Muscle of leg (tissue), 11 donors: ENCODE measurements around the gene FAXDC2. TPM values are rescaled to one million over a fixed set of nuclear protein-coding genes. Genes with fewer than 3 reads are reported as not detected.

Experiments
- DNase-seq: peaks from one replicate; pipeline ENCODE4 v3.0.0; 2013
- H3K27ac ChIP-seq: one replicate; pipeline ENCODE4 v1.5.1; 2013; ENCODE audit warnings: mild to moderate bottlenecking, low read length, control low read depth
- H3K27me3 ChIP-seq: one replicate; pipeline ENCODE4 v1.6.1; 2013; ENCODE audit warnings: low read length; ENCODE audit not compliant: control insufficient read depth, insufficient read depth
- H3K36me3 ChIP-seq: one replicate; pipeline ENCODE4 v1.6.1; 2013; ENCODE audit warnings: low read length; ENCODE audit not compliant: control insufficient read depth, insufficient read depth
- H3K4me1 ChIP-seq: one replicate; pipeline ENCODE4 v1.6.1; 2013; ENCODE audit warnings: low read length; ENCODE audit not compliant: control insufficient read depth, insufficient read depth
- H3K4me3 ChIP-seq: one replicate; pipeline ENCODE4 v1.5.1; 2013; ENCODE audit warnings: low read length, control low read depth
- H3K9me3 ChIP-seq: replicated peaks from 2 replicates; pipeline ENCODE4 v1.6.1; 2013; ENCODE audit warnings: low read depth, low read length; ENCODE audit not compliant: control insufficient read depth
- WGBS: methylation state at CpG from one replicate; pipeline ENCODE4 v1.1.5; 2013; ENCODE audit warnings: missing lambda C conversion rate; ENCODE audit not compliant: insufficient coverage; 5-methylcytosine and 5-hydroxymethylcytosine counted together
- polyA plus RNA-seq, 8 donors: library from polyadenylated mRNA; unstranded; fragments of 120-200 nt; gene quantifications; one replicate each; pipeline versions ENCODE4 v1.2.1 to v1.2.3, GENCODE V29; 2013; ENCODE audit warnings: inconsistent platforms in 1 of 8, low replicate concordance in 1 of 8; ENCODE audit not compliant: insufficient read length in 8 of 8, insufficient read depth in 1 of 8
- total RNA-seq: library from RNA; stranded (reverse); fragments of 120-200 nt; gene quantifications from one replicate; pipeline ENCODE4 v1.2.4, GENCODE V29; 2013

FAXDC2 gene
- total and polyA plus RNA-seq, 9 donors = 11.1 to 16.5 (median 13.0) TPM

- peaks cover 8% of the 10 kb centered on the region for H3K36me3 ChIP-seq
- WGBS = no CpG with 5 or more reads among the region's 2 CpGs
- H3K27me3 ChIP-seq = no peaks in the 10 kb centered on the region
- no peak overlapping the region for H3K4me3 ChIP-seq
- H3K27ac ChIP-seq = no peak overlapping the region
- no peaks in the 10 kb centered on the region for H3K9me3 ChIP-seq
- H3K4me1 ChIP-seq = peaks cover 31% of the 10 kb centered on the region
- no peak for DNase-seq
Observed at GRCh38 chr5:154784856-154785255, 65.5 kb downstream of the FAXDC2 start.

DNA sequence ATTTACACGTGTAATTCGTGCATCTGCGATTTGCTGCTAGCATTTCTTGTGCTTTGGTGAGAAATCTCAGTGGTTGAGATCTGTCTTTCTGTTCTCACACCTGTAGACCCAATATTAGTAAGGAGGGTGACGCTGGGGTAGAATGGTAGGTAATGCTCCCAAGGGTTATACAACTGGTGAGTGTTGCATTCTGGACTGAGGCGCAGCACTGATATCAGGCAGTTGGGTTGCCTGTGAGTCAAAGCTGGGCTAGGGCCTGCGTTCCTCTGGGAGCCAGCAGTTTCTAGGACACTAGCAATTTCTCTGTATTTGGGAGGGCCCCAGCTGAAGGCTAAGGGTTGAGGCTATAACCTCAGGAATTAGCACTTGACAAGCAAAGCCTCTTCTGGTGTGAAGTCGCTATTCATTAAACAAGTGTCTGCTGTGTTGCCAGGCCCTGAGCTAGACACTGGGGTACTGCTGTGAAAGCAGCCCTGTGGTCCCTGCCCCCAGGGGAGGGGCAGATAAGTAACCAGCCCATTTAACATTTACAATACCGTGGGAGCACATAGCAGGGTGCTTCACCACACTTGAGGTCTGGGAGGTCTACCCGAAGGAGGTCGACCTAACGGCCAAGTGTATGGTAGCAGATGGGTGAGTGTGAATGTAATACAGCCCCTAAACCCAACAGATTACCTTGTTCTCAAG is 66.5 kb downstream of the FAXDC2 start:
- no peak overlapping the region for H3K4me3 ChIP-seq
- WGBS = 67% methylated on average over 3 of the region's 11 CpGs
- no peaks in the 10 kb centered on the region for H3K27me3 ChIP-seq
- H3K4me1 ChIP-seq = peaks cover 34% of the 10 kb centered on the region
- H3K36me3 ChIP-seq = peaks cover 11% of the 10 kb centered on the region
- H3K9me3 ChIP-seq = no peaks in the 10 kb centered on the region
- H3K27ac ChIP-seq = no peak overlapping the region
- no peak for DNase-seq

DNA sequence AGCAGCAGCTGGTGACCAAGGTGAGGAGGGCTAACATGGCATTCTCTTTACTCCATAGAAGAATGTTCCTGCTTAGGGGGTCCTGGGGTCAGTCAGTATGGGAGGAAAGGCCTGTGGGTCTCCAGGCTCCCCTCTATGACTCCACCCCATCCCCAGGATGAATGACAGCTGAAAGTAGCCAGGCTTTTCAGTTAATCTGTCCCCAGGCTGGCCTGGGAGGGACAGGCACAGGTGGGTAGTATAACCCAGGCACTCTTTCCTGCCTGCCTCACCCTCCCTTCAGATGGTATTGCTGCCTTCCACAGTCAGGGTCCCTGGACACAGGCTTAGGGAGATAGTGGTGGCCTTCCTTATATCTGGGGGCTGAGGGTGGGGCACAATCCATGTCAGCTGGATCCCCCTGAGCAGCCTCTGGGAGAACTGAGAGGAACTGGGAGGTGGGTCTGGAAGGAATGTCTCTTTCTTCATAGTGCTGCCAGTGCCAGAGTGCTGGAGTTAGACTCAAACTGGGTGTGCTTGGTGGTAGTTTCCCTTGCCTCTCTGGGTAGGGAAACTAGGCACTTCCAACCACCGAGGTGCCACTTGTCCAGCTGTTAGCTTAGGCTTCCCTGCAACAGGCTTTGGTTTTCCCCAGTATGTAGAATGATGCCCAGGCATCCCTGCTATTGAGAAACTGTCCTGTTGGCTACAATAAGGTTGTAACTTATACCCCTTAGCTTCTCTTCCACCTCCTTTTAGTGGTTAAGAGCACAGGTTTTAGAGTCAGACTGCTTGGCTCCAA is 67.4 kb downstream of the FAXDC2 start:
- Histone ChIP-seq H3K36me3 (peaks cover 11% of the 10 kb centered on the region), H3K4me3 (no peak overlapping the region), H3K27ac (peak overlapping the region; percentile 47), H3K27me3 (no peaks in the 10 kb centered on the region), H3K4me1 (peaks cover 29% of the 10 kb centered on the region), H3K9me3 (no peaks in the 10 kb centered on the region)
- 80% methylated on average over 1 of the region's 1 CpG for WGBS
- DNase-seq = peak; percentile 36

GRCh38 chr5:154782326-154782725 is 68.1 kb downstream of the FAXDC2 start:
- WGBS = 39% methylated on average over 4 of the region's 4 CpGs
- peaks cover 29% of the 10 kb centered on the region for H3K4me1 ChIP-seq
- H3K36me3 ChIP-seq = peaks cover 11% of the 10 kb centered on the region
- peak overlapping the region; percentile 47 for H3K27ac ChIP-seq
- no peaks in the 10 kb centered on the region for H3K9me3 ChIP-seq
- H3K27me3 ChIP-seq = no peaks in the 10 kb centered on the region
- no peak for DNase-seq
- H3K4me3 ChIP-seq = no peak overlapping the region

GRCh38 chr5:154780128-154780527 is 70.3 kb downstream of the FAXDC2 start:
- Histone ChIP-seq H3K4me3 (no peak overlapping the region), H3K27ac (no peak overlapping the region), H3K27me3 (no peaks in the 10 kb centered on the region), H3K9me3 (no peaks in the 10 kb centered on the region), H3K36me3 (peaks cover 6% of the 10 kb centered on the region), H3K4me1 (peaks cover 37% of the 10 kb centered on the region)
- no CpG with 5 or more reads among the region's 1 CpG for WGBS
- no peak for DNase-seq

DNA sequence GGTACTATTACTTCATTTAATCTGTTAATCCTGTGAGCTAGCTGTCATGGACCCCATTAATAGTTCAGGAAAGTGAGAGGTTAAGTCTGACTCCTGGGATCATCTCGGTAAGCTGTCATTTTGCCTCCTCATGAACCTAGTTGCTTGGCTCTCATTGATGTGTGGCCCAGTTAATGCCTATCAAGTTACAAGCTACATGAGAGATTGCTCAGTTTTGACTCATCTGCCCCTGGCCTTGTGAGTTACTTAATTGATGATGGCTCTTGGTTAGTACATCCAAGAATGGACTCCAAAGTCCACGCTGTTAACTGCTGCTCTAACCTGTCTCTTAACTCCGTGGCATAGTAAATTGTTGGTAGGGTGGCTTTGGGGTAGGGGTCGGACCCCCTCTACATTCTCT is 71.3 kb downstream of the FAXDC2 start:
- no peak overlapping the region for H3K27ac ChIP-seq

GRCh38 chr5:154778534-154778933 is 71.9 kb downstream of the FAXDC2 start:
- Histone ChIP-seq H3K9me3 (no peaks in the 10 kb centered on the region), H3K4me1 (peaks cover 30% of the 10 kb centered on the region), H3K4me3 (no peak overlapping the region), H3K27me3 (no peaks in the 10 kb centered on the region), H3K27ac (no peak overlapping the region), H3K36me3 (peaks cover 8% of the 10 kb centered on the region)
- no peak for DNase-seq
- no CpG with 5 or more reads among the region's 2 CpGs for WGBS

More for the DNA sequence above, 71.3 kb downstream of the FAXDC2 start:
- WGBS = 83% methylated on average over 1 of the region's 4 CpGs
- DNase-seq = no peak
- no peaks in the 10 kb centered on the region for H3K9me3 ChIP-seq
- H3K4me3 ChIP-seq = no peak overlapping the region
- H3K4me1 ChIP-seq = peaks cover 35% of the 10 kb centered on the region
- no peaks in the 10 kb centered on the region for H3K27me3 ChIP-seq
- H3K36me3 ChIP-seq = peaks cover 8% of the 10 kb centered on the region

DNA sequence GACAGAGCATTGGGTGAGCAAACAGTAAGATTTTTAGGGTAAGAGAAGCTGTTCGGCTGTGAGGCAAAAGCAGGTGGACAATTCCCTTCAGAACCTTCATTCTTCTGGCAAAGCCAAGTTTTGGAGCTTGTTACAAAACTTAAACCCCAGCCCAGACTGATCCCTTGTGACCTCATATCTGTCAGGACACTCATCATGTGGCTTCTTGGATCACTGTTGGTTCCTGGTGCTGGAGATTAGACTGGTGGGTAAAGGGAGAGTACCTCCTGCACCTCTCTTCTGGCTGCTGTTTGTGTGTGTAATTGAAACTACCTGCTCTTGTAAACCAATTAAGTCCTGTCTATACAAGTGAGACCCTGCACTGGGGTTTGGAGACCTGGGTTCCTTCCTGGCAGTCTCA is 74.2 kb downstream of the FAXDC2 start:
- H3K4me3 ChIP-seq = no peak overlapping the region
- no peak overlapping the region for H3K27ac ChIP-seq
- peaks cover 8% of the 10 kb centered on the region for H3K36me3 ChIP-seq
- no peaks in the 10 kb centered on the region for H3K9me3 ChIP-seq
- H3K4me1 ChIP-seq = peaks cover 24% of the 10 kb centered on the region
- DNase-seq = no peak
- no peaks in the 10 kb centered on the region for H3K27me3 ChIP-seq
- no CpG with 5 or more reads among the region's 1 CpG for WGBS

GRCh38 chr5:154773326-154773725 is 77.1 kb downstream of the FAXDC2 start:
- WGBS = no CpG with 5 or more reads among the region's 3 CpGs
- Histone ChIP-seq H3K4me3 (no peak overlapping the region), H3K27ac (no peak overlapping the region), H3K36me3 (peaks cover 2% of the 10 kb centered on the region), H3K4me1 (peaks cover 35% of the 10 kb centered on the region), H3K27me3 (no peaks in the 10 kb centered on the region), H3K9me3 (no peaks in the 10 kb centered on the region)
- DNase-seq = no peak

DNA sequence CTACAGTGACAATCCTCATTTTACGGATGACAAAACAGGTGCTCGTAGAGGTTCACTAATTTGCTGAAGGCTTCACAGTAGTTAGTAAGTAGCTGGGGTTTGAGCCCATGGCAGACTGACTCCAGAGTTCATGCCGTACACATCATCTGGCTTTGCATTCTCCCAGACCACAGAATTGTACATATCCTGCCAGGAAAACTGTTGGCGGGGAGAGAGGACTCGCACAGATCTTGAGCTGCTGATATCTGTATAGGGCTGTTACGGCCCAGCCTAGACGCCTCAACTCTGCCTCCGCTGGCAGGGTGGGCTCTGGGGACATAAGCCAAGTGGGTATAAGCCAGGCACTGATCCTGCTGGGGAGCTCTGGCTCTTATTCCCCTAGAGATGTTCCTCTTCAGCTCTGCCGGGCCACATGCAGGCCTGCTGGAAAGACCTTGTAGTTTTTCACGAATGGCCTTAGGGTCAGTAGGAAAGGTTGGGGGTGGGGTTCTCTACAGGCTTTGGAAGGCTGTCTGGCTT is 79.0 kb downstream of the FAXDC2 start:
- Histone ChIP-seq H3K4me1 (peaks cover 48% of the 10 kb centered on the region), H3K4me3 (no peak overlapping the region), H3K9me3 (no peaks in the 10 kb centered on the region), H3K27ac (peak overlapping the region; percentile 78), H3K36me3 (peaks cover 2% of the 10 kb centered on the region), H3K27me3 (no peaks in the 10 kb centered on the region)
- DNase-seq = peak; percentile 93
- WGBS = 9% methylated on average over 8 of the region's 10 CpGs
